Measurements from ENCODE around the gene LYZL1.

DNA sequence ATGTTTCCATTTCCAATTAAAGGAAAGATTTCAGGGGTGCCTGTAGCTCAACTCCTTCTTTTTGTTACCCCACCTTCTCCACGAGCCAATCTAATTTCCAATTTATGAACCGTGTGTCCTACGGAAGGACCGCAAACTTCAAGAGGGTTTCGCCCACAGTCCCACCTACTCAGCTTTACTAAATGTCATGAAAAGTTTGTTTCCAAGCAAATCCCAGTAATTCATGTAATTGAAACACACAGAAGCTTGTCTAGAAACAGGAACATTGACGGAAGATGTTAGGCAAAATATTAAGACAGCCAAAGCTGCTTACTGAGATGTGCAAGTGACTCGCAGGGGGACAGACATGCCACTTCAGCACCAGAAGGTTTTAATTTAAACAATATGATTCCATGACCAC lies 32.9 kb upstream of the LYZL1 start:
- TF ChIP-seq, protein P1, sequence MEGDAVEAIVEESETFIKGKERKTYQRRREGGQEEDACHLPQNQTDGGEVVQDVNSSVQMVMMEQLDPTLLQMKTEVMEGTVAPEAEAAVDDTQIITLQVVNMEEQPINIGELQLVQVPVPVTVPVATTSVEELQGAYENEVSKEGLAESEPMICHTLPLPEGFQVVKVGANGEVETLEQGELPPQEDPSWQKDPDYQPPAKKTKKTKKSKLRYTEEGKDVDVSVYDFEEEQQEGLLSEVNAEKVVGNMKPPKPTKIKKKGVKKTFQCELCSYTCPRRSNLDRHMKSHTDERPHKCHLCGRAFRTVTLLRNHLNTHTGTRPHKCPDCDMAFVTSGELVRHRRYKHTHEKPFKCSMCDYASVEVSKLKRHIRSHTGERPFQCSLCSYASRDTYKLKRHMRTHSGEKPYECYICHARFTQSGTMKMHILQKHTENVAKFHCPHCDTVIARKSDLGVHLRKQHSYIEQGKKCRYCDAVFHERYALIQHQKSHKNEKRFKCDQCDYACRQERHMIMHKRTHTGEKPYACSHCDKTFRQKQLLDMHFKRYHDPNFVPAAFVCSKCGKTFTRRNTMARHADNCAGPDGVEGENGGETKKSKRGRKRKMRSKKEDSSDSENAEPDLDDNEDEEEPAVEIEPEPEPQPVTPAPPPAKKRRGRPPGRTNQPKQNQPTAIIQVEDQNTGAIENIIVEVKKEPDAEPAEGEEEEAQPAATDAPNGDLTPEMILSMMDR (conservative IDR thresholded peaks at IDR 0.05), result no peak
- TF ChIP-seq EZH2 (IDR thresholded peaks at IDR 0.05; ENCODE audit: low read depth), result no peak
